WTC11 (cell line): ENCODE measurements around the gene KRT35. TPM values are rescaled to one million over a fixed set of nuclear protein-coding genes. Genes with fewer than 3 reads are reported as not detected.

Source experiments
- ATAC-seq: fragments of 200-7000 bp; cut with Tn5 transposase; 2 replicates; pipeline ENCODE4 v1.10.0; 2021; ENCODE audit warnings: mild to moderate bottlenecking, moderate library complexity
- CTCF ChIA-PET: fragments of 300-600 bp; sonication (Branson Sonifier 250); formaldehyde crosslinking; loops from one replicate; lab custom pipeline; 2021; ENCODE audit warnings: antibody characterized with exemption; lab: Charles Lee
- POLR2A ChIA-PET: fragments of 350-600 bp; sonication (Branson Sonifier 250); formaldehyde crosslinking; loops from one replicate; lab custom pipeline; 2021; ENCODE audit warnings: antibody characterized with exemption; lab: Charles Lee
- DNase-seq: peaks from one replicate; pipeline ENCODE4 v3.0.0; 2021; ENCODE audit warnings: low spot score
- H3K27ac Mint-ChIP-seq: 2 replicates; pipeline ENCODE4 v1.8.0; 2021; ENCODE audit warnings: mixed read lengths
- H3K27me3 Mint-ChIP-seq: 2 replicates; pipeline ENCODE4 v1.8.0; 2021; ENCODE audit warnings: low read depth, mild to moderate bottlenecking, moderate library complexity, mixed read lengths
- H3K36me3 Mint-ChIP-seq: 2 replicates; pipeline ENCODE4 v1.8.0; 2021; ENCODE audit warnings: mixed read lengths
- H3K4me1 Mint-ChIP-seq: 2 replicates; pipeline ENCODE4 v1.8.0; 2022; ENCODE audit warnings: mixed read lengths
- H3K4me3 Mint-ChIP-seq: 2 replicates; pipeline ENCODE4 v1.8.0; 2021; ENCODE audit warnings: mild to moderate bottlenecking, moderate library complexity, mixed read lengths
- H3K9me3 Mint-ChIP-seq: 2 replicates; pipeline ENCODE4 v1.8.0; 2021; ENCODE audit warnings: mixed read lengths
- AR ChIP-seq: fragments of 250-450 bp; sonication (Bioruptor Pico); IDR thresholded peaks from 2 replicates; pipeline ENCODE4 v1.9.0; 2021; ENCODE audit warnings: mild to moderate bottlenecking
- CDX4 ChIP-seq: fragments of 250-450 bp; sonication (Bioruptor Pico); IDR thresholded peaks from 2 replicates; pipeline ENCODE4 v1.9.0; 2021; ENCODE audit warnings: moderate library complexity, mild to moderate bottlenecking, inconsistent platforms, borderline replicate concordance
- CREM ChIP-seq: sonication (generic); formaldehyde crosslinking; IDR thresholded peaks from 2 replicates; pipeline ENCODE4 v1.8.1; 2022; ENCODE audit warnings: mild to moderate bottlenecking, missing genetic modification reagents, moderate library complexity
- E2F1 ChIP-seq: sonication (generic); formaldehyde crosslinking; IDR thresholded peaks from 2 replicates; pipeline ENCODE4 v1.8.0; 2022; ENCODE audit warnings: mild to moderate bottlenecking, missing genetic modification reagents
- ELF4 ChIP-seq: sonication (generic); formaldehyde crosslinking; IDR thresholded peaks from 2 replicates; pipeline ENCODE4 v1.8.1; 2022; ENCODE audit warnings: low read depth, mild to moderate bottlenecking, moderate library complexity, missing genetic modification reagents
- FOXJ3 ChIP-seq: sonication (generic); formaldehyde crosslinking; IDR thresholded peaks from 2 replicates; pipeline ENCODE4 v1.9.0; 2021; ENCODE audit warnings: missing genetic modification reagents, mild to moderate bottlenecking, borderline replicate concordance
- MYBL2 ChIP-seq: sonication (generic); formaldehyde crosslinking; IDR thresholded peaks from 2 replicates; pipeline ENCODE4 v1.8.1; 2023; ENCODE audit warnings: mild to moderate bottlenecking, moderate library complexity, missing genetic modification reagents
- RELA ChIP-seq: sonication (generic); formaldehyde crosslinking; IDR thresholded peaks from 2 replicates; pipeline ENCODE4 v1.8.1; 2022; ENCODE audit warnings: missing genetic modification reagents, mild to moderate bottlenecking, borderline replicate concordance
- SMAD3 ChIP-seq: sonication (generic); formaldehyde crosslinking; IDR thresholded peaks from 2 replicates; pipeline ENCODE4 v1.8.0; 2022; ENCODE audit warnings: missing genetic modification reagents, mild to moderate bottlenecking, borderline replicate concordance
- STAT6 ChIP-seq: sonication (generic); formaldehyde crosslinking; conservative IDR thresholded peaks from 2 replicates; pipeline ENCODE4 v1.8.1; 2023; ENCODE audit warnings: mild to moderate bottlenecking, low read depth, missing genetic modification reagents, moderate library complexity
- TCF7 ChIP-seq: sonication (generic); formaldehyde crosslinking; IDR thresholded peaks from 2 replicates; pipeline ENCODE4 v1.8.0; 2022; ENCODE audit warnings: mild to moderate bottlenecking, low read depth, missing genetic modification reagents, moderate library complexity
- ZMAT4 ChIP-seq: fragments of 250-450 bp; sonication (Bioruptor Pico); IDR thresholded peaks from 2 replicates; pipeline ENCODE4 v1.9.0; 2021; ENCODE audit warnings: mild to moderate bottlenecking
- ZNF219 ChIP-seq: sonication (generic); formaldehyde crosslinking; IDR thresholded peaks from 2 replicates; pipeline ENCODE4 v1.8.0; 2023; ENCODE audit warnings: missing genetic modification reagents, mild to moderate bottlenecking, borderline replicate concordance
- ZNF416 ChIP-seq: fragments of 250-450 bp; sonication (Bioruptor Pico); IDR thresholded peaks from 2 replicates; pipeline ENCODE4 v1.9.0; 2021; ENCODE audit warnings: mild to moderate bottlenecking, inconsistent platforms
- ZNF423 ChIP-seq: fragments of 250-450 bp; sonication (Bioruptor Pico); IDR thresholded peaks from 2 replicates; pipeline ENCODE4 v2.1.2; 2022; ENCODE audit warnings: mild to moderate bottlenecking, moderate library complexity
- ZSCAN18 ChIP-seq: fragments of 250-450 bp; sonication (Bioruptor Pico); IDR thresholded peaks from 2 replicates; pipeline ENCODE4 v2.1.2; 2022; ENCODE audit warnings: mild to moderate bottlenecking, moderate library complexity
- total RNA-seq: library from RNA; stranded (reverse); gene quantifications from 3 replicates; pipeline ENCODE4 v1.2.3, GENCODE V29; 2021

The KRT35 gene
- total RNA-seq, 1 experiment from 2014 or later, result not detected

- no peaks in the 10 kb centered on the region for H3K36me3 Mint-ChIP-seq
- no peak for TF ChIP-seq TCF7 (CRISPR knock-in tag)
- TF ChIP-seq RELA, result no peak
- TF ChIP-seq STAT6 (CRISPR knock-in tag), result no peak
- TF ChIP-seq ELF4, result no peak
- TF ChIP-seq E2F1 (CRISPR knock-in tag), result no peak
- TF ChIP-seq ZNF416 (CRISPR knock-in tag), result no peak
- no peak for TF ChIP-seq FOXJ3 (CRISPR knock-in tag)
- no peak for TF ChIP-seq MYBL2 (CRISPR knock-in tag)
- no peak for TF ChIP-seq ZSCAN18 (CRISPR knock-in tag)
- no peak for TF ChIP-seq CREM (CRISPR knock-in tag)
- no peak for TF ChIP-seq ZMAT4 (CRISPR knock-in tag)
- TF ChIP-seq SMAD3 (CRISPR knock-in tag), result no peak
- no peak for TF ChIP-seq ZNF423 (CRISPR knock-in tag)
- TF ChIP-seq CDX4 (CRISPR knock-in tag), result no peak
- TF ChIP-seq AR (CRISPR knock-in tag), result no peak
- no peak for TF ChIP-seq ZNF219
- TF ChIP-seq, all 79 proteins: peak for 0
- DNase-seq, result no peak
- no peak for ATAC-seq
- Mint-ChIP-seq H3K4me3 (no peak overlapping the region), H3K4me1 (peaks cover 30% of the 10 kb centered on the region), H3K9me3 (no peaks in the 10 kb centered on the region), H3K27ac (no peak overlapping the region), H3K27me3 (peaks cover 2% of the 10 kb centered on the region; the same call in 1 of the 2 replicates)
- ChIA-PET CTCF (interaction anchor here (1.0 to 1.5 kb wide), 3 partner anchors 46 to 193 kb away, joined by 3 to 6 read pairs (median 4); no protein-coding TSS in a partner anchor), POLR2A (no interaction called here)
These were observed 22.3 kb upstream of the KRT35 start for GRCh38 chr17:41503202-41503601.
